Right atrium auricular region (tissue), 2 donors: ENCODE results near the gene PDE3B. TPM values are rescaled to one million over a fixed set of nuclear protein-coding genes. Genes with fewer than 3 reads are reported as not detected.

Source experiments
- DNase-seq: peaks from one replicate; pipeline ENCODE4 v3.0.0-alpha.2; 2019; ENCODE audit warnings: low spot score
- H3K27ac ChIP-seq, 2 donors: fragments of 200-600 bp; sonication (generic); 1 replicate in 1 of 2; 2 replicates in 1 of 2; pipeline ENCODE4 v1.5.1; 2016 to 2019
- H3K27me3 ChIP-seq, 2 donors: fragments of 200-600 bp; sonication (generic); one replicate each; pipeline versions ENCODE4 v1.5.1 to v1.6.0; 2017 to 2019
- H3K36me3 ChIP-seq: fragments of 200-600 bp; sonication (generic); one replicate; pipeline ENCODE4 v1.5.1; 2016
- H3K4me1 ChIP-seq, 2 donors: fragments of 200-600 bp; sonication (generic); one replicate each; pipeline versions ENCODE4 v1.5.1 to v1.6.0; 2017 to 2019
- H3K4me3 ChIP-seq, 2 donors: fragments of 200-600 bp; sonication (generic); 1 replicate in 1 of 2; 2 replicates in 1 of 2; pipeline ENCODE4 v1.5.1; 2017 to 2019; ENCODE audit warnings: mild to moderate bottlenecking in 1 of 2, moderate library complexity in 1 of 2
- H3K9me3 ChIP-seq, 2 donors: fragments of 200-600 bp; sonication (generic); one replicate each; pipeline ENCODE4 v1.5.1; 2019
- total RNA-seq, 2 donors: library from RNA; depleted of rRNA; stranded (reverse); fragments of >200 nt; gene quantifications; one replicate each; pipeline ENCODE4 v1.1.0, GENCODE V29; 2016
- TF ChIP-seq, protein P1 (sequence below), 2 donors: fragments of 200-600 bp; sonication (generic); IDR thresholded peaks; one replicate each; pipeline ENCODE4 v1.5.1; 2019; ENCODE audit warnings: antibody characterized with exemption in 2 of 2

The PDE3B gene
- total RNA-seq, 2 donors from 2014 or later: 13.9 to 15.3 TPM

DNA sequence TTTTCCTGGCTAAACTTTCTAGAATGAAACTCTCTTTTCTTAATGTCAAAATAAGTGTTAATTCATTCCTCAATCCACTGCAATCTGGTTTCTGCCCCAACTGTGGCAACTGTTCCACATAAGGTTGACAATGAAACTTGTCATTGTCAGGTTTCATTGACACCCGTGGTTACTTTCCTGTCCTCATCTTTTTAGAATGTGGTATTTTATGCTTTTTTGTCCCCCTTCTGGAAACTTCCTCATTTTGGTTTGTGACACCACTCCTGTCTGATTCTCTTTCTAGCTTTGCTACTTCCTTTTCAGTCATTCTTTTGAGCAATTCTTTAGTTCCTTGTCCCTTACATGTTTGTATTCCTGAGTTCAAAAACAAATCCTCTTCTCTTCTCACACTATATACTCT is 7.5 kb upstream of the PDE3B start:
- H3K27ac ChIP-seq: peak overlapping the region in 1 of 2 donors; percentile 6

DNA sequence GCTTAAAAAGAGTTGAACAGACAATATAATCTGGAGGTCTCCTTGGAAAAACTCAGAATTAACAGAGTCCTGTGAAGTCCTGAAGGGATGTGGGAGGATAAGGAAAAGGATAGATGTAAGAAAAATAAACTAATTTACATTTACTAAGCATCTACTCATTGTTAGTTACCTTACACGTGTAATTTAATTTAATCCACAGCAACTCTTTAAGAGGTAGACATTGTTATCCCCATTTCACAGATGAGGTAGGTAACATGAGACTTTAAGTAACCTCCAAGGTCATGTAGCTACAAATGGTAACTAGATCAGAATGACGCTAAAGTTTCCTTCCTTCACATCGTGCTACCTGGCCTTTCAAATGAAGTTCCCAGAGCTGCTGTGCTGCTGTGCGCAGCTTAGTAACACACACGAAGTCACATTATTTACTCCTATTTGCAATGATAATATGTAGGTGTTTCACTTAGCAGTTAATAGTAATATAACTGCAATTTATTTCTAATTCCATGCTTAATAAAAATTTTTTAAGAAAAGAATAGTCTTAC is 5.7 kb upstream of the PDE3B start:
- Histone ChIP-seq H3K9me3 (no peaks in the 10 kb centered on the region), H3K27me3 (no peaks in the 10 kb centered on the region), H3K4me1 (peaks cover 0 to 4% of the 10 kb centered on the region in 2 donors), H3K27ac (no peak overlapping the region), H3K36me3 (no peaks in the 10 kb centered on the region), H3K4me3 (no peak overlapping the region)
- TF ChIP-seq, protein P1, sequence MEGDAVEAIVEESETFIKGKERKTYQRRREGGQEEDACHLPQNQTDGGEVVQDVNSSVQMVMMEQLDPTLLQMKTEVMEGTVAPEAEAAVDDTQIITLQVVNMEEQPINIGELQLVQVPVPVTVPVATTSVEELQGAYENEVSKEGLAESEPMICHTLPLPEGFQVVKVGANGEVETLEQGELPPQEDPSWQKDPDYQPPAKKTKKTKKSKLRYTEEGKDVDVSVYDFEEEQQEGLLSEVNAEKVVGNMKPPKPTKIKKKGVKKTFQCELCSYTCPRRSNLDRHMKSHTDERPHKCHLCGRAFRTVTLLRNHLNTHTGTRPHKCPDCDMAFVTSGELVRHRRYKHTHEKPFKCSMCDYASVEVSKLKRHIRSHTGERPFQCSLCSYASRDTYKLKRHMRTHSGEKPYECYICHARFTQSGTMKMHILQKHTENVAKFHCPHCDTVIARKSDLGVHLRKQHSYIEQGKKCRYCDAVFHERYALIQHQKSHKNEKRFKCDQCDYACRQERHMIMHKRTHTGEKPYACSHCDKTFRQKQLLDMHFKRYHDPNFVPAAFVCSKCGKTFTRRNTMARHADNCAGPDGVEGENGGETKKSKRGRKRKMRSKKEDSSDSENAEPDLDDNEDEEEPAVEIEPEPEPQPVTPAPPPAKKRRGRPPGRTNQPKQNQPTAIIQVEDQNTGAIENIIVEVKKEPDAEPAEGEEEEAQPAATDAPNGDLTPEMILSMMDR (IDR thresholded peaks at IDR 0.05): no peak
- no peak for DNase-seq

More for the DNA sequence above, 7.5 kb upstream of the PDE3B start:
- H3K27me3 ChIP-seq: no peaks in the 10 kb centered on the region
- no peak overlapping the region for H3K4me3 ChIP-seq
- DNase-seq: no peak
- TF ChIP-seq, protein P1 (IDR thresholded peaks at IDR 0.05): no peak
- no peaks in the 10 kb centered on the region for H3K4me1 ChIP-seq
- no peaks in the 10 kb centered on the region for H3K9me3 ChIP-seq
- H3K36me3 ChIP-seq: no peaks in the 10 kb centered on the region

DNA sequence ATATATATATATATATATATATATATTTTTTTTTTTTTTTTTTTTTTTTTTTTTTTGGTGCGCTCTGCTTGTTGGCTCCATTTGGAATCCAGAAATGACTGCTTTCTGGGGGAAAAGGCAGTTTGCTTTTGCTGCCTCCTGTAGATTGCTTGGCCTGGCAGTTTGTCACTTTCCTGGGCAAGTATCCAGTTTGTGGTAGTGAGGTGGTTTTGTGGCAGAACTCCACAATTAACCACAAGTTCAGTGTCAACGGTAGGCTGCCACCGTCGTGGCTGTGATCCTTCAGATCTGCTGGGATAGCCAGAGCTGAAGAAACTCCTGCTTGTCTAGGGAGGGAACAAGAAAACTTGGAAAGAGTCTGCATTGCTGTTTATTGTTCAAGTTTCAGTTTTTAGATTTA is 5.0 kb upstream of the PDE3B start:
- no peak for DNase-seq
- Histone ChIP-seq H3K27ac (no peak overlapping the region), H3K4me1 (peaks cover 0 to 7% of the 10 kb centered on the region in 2 donors), H3K36me3 (no peaks in the 10 kb centered on the region), H3K9me3 (no peaks in the 10 kb centered on the region), H3K4me3 (no peak overlapping the region), H3K27me3 (no peaks in the 10 kb centered on the region)
- TF ChIP-seq, protein P1 (IDR thresholded peaks at IDR 0.05): no peak

DNA sequence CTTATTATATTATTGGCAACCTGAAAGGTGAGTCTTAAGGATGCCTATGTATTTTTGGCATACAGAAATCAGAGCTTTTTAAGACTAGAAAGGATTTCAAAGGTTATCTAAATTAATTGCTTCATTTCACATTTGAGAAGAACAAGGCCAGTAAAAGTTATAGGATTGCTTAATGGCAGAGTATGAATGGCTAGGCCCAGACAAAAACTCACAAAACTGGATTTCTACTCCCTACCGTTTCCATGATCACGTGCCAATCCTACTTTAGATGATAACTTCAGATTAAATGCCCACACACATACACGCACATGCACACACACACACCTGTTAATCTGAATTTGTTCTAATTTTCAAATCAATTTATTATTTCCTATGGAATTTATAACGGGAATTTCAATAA is 1.8 kb upstream of the PDE3B start:
- H3K27me3 ChIP-seq: no peaks in the 10 kb centered on the region
- H3K4me3 ChIP-seq: no peak overlapping the region
- TF ChIP-seq, protein P1 (IDR thresholded peaks at IDR 0.05): no peak
- DNase-seq: no peak
- no peak overlapping the region for H3K27ac ChIP-seq
- peaks cover 0 to 7% of the 10 kb centered on the region in 2 donors for H3K4me1 ChIP-seq
- no peaks in the 10 kb centered on the region for H3K36me3 ChIP-seq
- no peaks in the 10 kb centered on the region for H3K9me3 ChIP-seq

DNA sequence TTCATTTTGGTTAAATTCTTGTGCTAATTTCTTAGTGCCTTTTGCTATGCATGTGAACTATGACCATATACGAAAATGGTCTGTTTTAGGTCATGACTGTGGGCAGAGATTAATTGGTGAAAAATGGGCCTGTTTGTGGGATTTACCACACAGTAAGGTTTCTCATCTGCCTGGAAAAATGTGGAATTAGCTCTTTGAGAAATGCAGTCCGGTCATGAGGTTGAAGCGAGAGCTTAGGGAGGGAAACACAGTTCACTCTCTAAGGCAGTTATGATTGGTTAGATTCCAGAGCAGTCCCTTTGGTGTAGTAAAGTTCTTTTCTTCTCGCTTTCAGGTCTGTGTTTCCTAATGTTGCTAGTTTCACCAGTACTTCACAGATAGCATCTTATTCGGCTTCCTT is 1.2 kb upstream of the PDE3B start:
- Histone ChIP-seq H3K27me3 (no peaks in the 10 kb centered on the region), H3K4me3 (no peak overlapping the region), H3K27ac (no peak overlapping the region), H3K4me1 (peaks cover 0 to 7% of the 10 kb centered on the region in 2 donors), H3K9me3 (no peaks in the 10 kb centered on the region), H3K36me3 (no peaks in the 10 kb centered on the region)
- DNase-seq: no peak
- TF ChIP-seq, protein P1 (IDR thresholded peaks at IDR 0.05): no peak
